ENCODE data around the gene MAMDC4.

The MAMDC4 gene

GRCh38 chr9:136853596-136854112 lies 1.5 kb downstream of the MAMDC4 start:
- no peak for TF ChIP-seq CTCF (IDR thresholded peaks at IDR 0.05; ENCODE audit: low read depth, low read length, missing control alignments)
- no peak for DNase-seq (ENCODE audit: low read depth)
- no peak overlapping the region for H3K4me3 ChIP-seq (ENCODE audit: low read depth, low read length)
- in situ Hi-C loops (cut with HindIII; ENCODE audit: low sequenced_read_pairs), result no loop called here

- no peak overlapping the region for H3K4me3 ChIP-seq (ENCODE audit: low read depth, low read length)
- in situ Hi-C loops (cut with HindIII; ENCODE audit: low sequenced_read_pairs), result no loop called here
- TF ChIP-seq CTCF (IDR thresholded peaks at IDR 0.05; ENCODE audit: low read depth, low read length, missing control alignments), result no peak
- DNase-seq (ENCODE audit: low read depth), result no peak
Observed at GRCh38 chr9:136854113-136854841, 2.1 kb downstream of the MAMDC4 start.

- in situ Hi-C loops (cut with HindIII; ENCODE audit: low sequenced_read_pairs), result no loop called here
- no peak for TF ChIP-seq CTCF (IDR thresholded peaks at IDR 0.05; ENCODE audit: low read depth, low read length, missing control alignments)
- DNase-seq (ENCODE audit: low read depth), result no peak
- H3K4me3 ChIP-seq (ENCODE audit: low read depth, low read length), result no peak overlapping the region
Observed at GRCh38 chr9:136854842-136855460, 2.8 kb downstream of the MAMDC4 start.

GRCh38 chr9:136855461-136856078 lies 3.4 kb downstream of the MAMDC4 start:
- DNase-seq (ENCODE audit: low read depth), result no peak
- H3K4me3 ChIP-seq (ENCODE audit: low read depth, low read length), result no peak overlapping the region
- no peak for TF ChIP-seq CTCF (IDR thresholded peaks at IDR 0.05; ENCODE audit: low read depth, low read length, missing control alignments)
- in situ Hi-C loops (cut with HindIII; ENCODE audit: low sequenced_read_pairs), result no loop called here

- no peak for DNase-seq (ENCODE audit: low read depth)
- in situ Hi-C loops (cut with HindIII; ENCODE audit: low sequenced_read_pairs), result no loop called here
- TF ChIP-seq CTCF (IDR thresholded peaks at IDR 0.05; ENCODE audit: low read depth, low read length, missing control alignments), result no peak
- H3K4me3 ChIP-seq (ENCODE audit: low read depth, low read length), result no peak overlapping the region
Observed at GRCh38 chr9:136856079-136856476, 3.9 kb downstream of the MAMDC4 start.

GRCh38 chr9:136856541-136857141 lies 4.5 kb downstream of the MAMDC4 start:
- H3K4me3 ChIP-seq (ENCODE audit: low read depth, low read length), result no peak overlapping the region
- DNase-seq (ENCODE audit: low read depth), result no peak
- in situ Hi-C loops (cut with HindIII; ENCODE audit: low sequenced_read_pairs), result no loop called here
- TF ChIP-seq CTCF (IDR thresholded peaks at IDR 0.05; ENCODE audit: low read depth, low read length, missing control alignments), result peak; percentile 8
